ENCODE measurements around the gene NALCN.

- TF ChIP-seq CTCF (IDR thresholded peaks at IDR 0.05): peak; percentile 22 to 52 (median 45)
- TF ChIP-seq POLR2A (IDR thresholded peaks at IDR 0.05): no peak
These were observed 288.5 kb downstream of the NALCN start for GRCh38 chr13:101127741-101128353.

All from uterus (tissue), 2 donors.